Suppressor macrophage (primary cell): ENCODE results near the gene GNAL.
"Not testable (repeated sequence)": the region's sequence is repeated elsewhere in the genome, so short reads cannot be mapped to it uniquely, and the experiment has no call there.

ENCODE experiments used
- DNase-seq, 4 experiments: peaks; one replicate each; pipeline ENCODE4 v3.0.0-alpha.2; 2020 to 2022

GNAL gene

DNA sequence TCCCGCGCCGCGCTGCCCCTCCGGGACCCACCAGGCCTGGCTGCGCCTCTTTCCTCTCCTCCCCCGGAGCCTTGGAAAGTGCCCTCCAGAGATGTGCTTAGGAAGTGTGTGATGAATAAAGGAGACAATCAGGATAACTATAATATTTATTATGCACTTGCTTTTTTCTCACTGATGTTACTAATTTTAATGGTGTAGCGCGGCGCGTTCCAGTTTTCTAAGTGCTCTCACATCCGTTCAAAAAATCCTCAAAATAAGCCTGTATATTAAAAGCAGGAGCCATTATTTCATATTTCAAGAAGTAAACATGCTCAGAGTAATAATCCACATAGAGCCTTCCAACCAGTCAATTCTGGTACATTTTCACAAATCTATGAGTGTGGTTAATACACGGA, 220.0 kb downstream of the GNAL start:
- no peak for DNase-seq

DNA sequence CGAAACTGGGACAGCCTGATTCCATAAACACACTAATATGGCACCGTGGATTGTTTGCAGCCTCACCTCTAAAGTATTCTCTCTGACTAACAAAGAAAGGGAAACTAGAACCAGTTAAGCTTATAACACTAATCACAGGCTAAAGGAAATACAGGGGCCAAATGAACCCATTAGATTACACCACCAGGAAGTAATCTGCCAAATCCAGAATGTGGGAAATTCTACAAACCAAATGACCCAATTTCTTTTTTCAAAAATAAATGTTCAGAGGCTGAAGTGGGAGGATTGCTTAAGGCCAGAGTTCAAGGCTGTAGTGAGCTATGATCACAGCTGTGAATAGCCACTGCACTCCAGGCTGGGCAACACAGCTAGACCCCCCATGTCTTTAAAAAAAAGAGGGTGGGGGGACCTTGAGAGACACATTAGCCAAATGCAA, 220.5 kb downstream of the GNAL start:
- peak; percentile 49 to 80 (median 64) for DNase-seq

GRCh38 chr18:11916880-11917279, 227.8 kb downstream of the GNAL start:
- DNase-seq = peak; percentile 65 to 83 (median 71)

- not testable (repeated sequence) for DNase-seq
These were observed 230.5 kb downstream of the GNAL start for GRCh38 chr18:11919522-11919921.

GRCh38 chr18:11923450-11923849, 234.4 kb downstream of the GNAL start:
- no peak for DNase-seq

DNA sequence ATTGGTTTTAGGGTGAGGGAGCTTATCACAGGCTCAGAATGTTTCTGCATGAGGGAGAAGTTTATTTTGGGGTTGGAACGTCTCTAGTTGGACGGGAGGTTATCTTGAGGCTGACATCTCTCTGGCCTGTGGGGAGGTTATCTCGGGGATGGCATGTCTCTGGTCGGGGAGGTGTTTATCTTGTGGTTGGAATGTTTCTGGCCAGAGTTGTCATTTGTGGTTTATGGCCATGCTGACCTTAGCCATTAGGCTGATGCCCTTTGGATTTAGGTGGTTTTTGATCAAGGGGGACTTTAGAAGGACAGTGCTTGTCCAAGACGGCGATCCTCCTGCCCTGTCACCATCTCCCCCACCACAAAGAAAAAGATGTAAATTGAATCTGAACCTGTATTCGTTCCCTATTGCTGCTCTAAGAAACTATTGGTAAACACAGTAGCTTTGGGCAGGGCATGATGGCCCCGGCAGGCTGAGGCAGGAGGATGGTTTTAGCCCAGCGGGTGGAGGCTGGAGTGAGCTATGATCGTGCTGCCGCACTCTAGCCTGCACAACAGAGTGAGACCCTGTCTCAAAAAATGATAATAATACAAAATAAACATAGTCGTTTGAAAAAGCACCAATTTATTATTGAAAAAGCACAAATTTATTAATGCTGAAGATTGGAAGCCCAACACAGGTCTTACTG, 236.9 kb downstream of the GNAL start:
- no peak for DNase-seq

DNA sequence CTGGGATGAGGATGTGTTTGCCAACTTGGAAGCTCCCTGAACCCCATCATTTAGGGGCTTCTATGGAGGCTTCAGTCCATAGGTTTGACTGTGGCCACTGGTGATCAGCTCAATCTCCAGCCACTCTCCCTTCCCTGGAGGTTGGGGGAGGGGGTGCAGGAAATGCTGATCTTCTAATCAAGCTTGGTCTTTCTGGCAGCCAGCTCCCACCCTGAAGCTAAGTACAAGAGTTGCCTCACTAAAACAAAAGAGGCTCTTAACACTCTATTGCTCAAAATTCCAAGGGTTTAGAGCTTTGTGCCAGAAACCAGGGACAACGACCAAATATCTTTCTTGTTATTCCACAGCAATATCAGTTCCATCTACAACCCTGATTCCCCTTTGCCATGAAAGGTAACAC, 238.4 kb downstream of the GNAL start:
- no peak for DNase-seq

- no peak for DNase-seq
These were observed 243.3 kb downstream of the GNAL start for GRCh38 chr18:11932393-11932792.
